Skeletal muscle tissue (tissue), 4 donors: Measurements from ENCODE around the gene ABCC6. TPM values are rescaled to one million over a fixed set of nuclear protein-coding genes. Genes with fewer than 3 reads are reported as not detected.
"Not testable (repeated sequence)": the region's sequence is repeated elsewhere in the genome, so short reads cannot be mapped to it uniquely, and the experiment has no call there.

Experiments used
- H3K27ac ChIP-seq: one replicate; pipeline ENCODE4 v1.7.0; 2013; ENCODE audit warnings: mild to moderate bottlenecking, low read depth, low read length, inconsistent platforms
- H3K27me3 ChIP-seq, 3 donors: one replicate each; pipeline ENCODE4 v1.7.0; 2013; ENCODE audit warnings: low read length in 3 of 3; ENCODE audit not compliant: control insufficient read depth in 3 of 3, insufficient read depth in 3 of 3
- H3K36me3 ChIP-seq, 3 donors: one replicate each; pipeline ENCODE4 v1.7.0; 2013; ENCODE audit warnings: low read length in 3 of 3; ENCODE audit not compliant: control insufficient read depth in 3 of 3, insufficient read depth in 3 of 3
- H3K4me1 ChIP-seq, 3 donors: one replicate each; pipeline ENCODE4 v1.7.0; 2013; ENCODE audit warnings: low read length in 3 of 3, mild to moderate bottlenecking in 3 of 3; ENCODE audit not compliant: control insufficient read depth in 3 of 3, insufficient read depth in 3 of 3
- H3K4me3 ChIP-seq, 3 donors: one replicate each; pipeline ENCODE4 v1.7.0; 2013; ENCODE audit warnings: low read length in 3 of 3
- H3K9ac ChIP-seq, 3 donors: one replicate each; pipeline ENCODE4 v1.7.0; 2013; ENCODE audit warnings: low read length in 3 of 3, mild to moderate bottlenecking in 3 of 3, moderate library complexity in 2 of 3, low read depth in 1 of 3
- H3K9me3 ChIP-seq, 3 donors: one replicate each; pipeline ENCODE4 v1.7.0; 2013; ENCODE audit warnings: low read length in 3 of 3; ENCODE audit not compliant: control insufficient read depth in 3 of 3
- total RNA-seq: library from RNA; depleted of rRNA; stranded (reverse); fragments of >200 nt; gene quantifications from one replicate; pipeline ENCODE4 v1.2.3, GENCODE V29; 2014
- donor health status: Osteomylitis.

ABCC6 gene
- 1.6 TPM for total RNA-seq

DNA sequence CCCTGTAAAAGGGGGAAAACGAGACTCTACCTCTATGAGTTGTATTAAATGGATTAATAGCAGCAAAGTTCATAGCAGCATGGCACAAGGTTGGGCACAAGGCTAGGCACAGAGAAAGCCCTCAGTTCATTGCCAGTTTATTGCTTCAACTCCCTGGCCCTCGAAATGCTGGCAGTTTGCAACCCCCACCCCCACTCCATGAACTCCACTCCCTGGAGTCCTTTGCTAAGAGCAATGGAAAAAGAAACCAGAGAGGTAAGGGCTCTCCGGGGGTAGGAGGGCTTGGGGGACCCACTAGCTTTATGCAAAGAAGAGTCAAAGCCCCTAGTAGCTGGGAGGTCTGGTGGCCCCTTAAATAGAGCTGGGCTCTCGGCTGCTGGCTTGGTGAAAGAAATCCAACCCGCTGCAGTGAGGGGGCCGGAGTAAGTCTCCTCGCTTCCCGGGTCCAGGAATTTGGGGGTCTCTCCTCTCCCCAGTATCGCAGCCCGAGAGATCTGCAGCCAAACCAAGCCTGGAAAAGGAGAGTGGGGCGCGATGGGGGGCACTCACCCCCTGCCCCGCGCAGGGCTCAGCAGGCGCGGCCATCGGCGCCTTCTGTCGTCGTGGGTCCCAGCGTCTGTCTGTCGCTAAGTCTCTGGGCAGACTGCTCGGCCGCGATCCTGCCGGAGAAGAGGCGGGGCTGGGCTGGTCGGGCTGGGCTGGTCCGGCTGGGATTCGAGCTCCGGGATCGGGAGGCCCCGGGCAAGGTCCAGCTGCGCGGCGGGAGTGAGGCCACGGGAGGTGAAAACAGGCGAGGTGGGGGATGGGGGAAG is at the start of gene ABCC6:
ABCC6 (minus strand) TSS at position 645 of the 812 bp plus-strand sequence; CDS start at position 585, 60 bp downstream.
- not testable (repeated sequence) for H3K27me3 ChIP-seq, H3K4me1 ChIP-seq, H3K27ac ChIP-seq, H3K9ac ChIP-seq, H3K4me3 ChIP-seq, H3K36me3 ChIP-seq, H3K9me3 ChIP-seq

DNA sequence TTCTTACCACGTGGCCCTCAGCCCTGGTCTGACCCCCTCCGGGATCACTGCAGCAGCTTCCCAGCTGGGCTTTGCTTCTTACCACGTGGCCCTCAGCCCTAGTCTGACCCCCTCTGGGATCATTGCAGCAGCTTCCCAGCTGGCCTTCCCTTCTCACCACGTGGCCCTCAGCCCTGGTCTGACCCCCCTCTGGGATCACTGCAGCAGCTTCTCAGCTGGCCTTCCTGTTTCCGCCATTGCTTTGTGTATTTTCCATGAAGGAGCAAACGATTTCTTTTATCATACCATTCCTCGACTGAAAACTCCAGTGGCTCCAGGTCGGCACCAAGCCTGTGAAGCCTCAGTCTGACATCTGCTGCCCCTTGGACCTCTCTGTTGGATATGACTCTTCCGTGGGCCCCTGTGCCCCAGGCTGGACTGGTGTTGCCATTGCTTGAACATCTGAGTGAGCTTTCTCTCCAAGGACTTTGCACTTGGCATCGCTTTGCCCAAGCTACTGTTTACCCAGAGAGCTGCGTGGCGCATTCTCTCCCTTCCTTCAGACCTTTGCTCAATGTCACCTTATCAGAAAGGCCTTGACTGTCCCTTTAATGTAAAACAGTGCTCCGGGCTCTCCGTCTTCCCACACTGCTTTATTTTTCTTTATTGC is 49.4 kb upstream of the ABCC6 start:
- H3K4me3 ChIP-seq, H3K27ac ChIP-seq, H3K27me3 ChIP-seq, H3K4me1 ChIP-seq, H3K9me3 ChIP-seq, H3K9ac ChIP-seq, H3K36me3 ChIP-seq: not testable (repeated sequence)

DNA sequence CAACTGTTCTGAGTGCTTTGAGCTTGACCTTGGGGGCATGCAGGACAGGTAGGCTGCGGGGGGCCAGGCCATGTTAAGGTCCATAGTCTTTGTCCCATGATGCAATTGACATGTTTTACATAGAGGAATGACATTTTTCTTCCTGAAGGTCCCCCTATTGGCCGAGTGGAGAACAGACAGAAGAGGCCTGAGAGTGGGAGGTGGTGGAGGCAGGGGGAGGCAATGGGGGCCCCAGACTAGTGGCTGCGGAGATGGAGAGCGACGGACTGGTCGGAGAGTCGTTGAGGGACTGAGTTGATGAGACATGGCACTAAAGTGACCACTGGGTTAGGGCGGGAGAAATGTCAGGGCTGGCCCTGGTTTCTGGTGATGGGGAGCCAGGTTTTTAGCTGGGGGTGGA is 48.4 kb upstream of the ABCC6 start:
- not testable (repeated sequence) for H3K9me3 ChIP-seq, H3K27ac ChIP-seq, H3K4me1 ChIP-seq, H3K36me3 ChIP-seq, H3K27me3 ChIP-seq, H3K4me3 ChIP-seq, H3K9ac ChIP-seq

DNA sequence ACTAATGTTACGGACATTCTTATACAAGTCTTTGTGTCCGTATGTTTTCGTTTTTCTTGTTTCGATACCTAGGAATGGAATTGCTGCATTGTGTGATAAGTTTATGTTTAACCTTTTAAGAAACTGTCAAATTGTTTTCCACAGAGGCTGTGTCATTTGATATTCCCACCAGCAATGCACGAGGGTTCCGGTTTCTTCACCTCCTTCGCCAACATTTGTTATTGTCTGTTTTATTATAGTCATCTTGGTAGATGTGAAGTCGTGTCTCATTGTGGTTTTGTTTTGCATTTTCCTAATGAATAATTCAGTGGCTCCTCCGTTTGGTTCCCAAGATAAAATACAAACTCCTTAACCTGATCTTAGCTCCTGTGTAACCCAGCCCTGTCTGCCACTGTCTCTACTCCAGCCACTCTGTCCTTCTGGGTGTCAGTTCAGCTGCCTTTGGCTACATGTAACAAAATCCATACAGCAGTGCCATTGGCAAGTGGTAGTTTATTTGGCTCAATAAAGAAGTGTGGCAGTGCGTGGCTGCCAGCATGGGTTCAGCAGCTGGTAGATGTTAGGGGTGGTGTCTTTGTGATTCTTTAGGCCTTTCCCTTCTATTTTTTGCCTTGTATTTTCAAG is 45.0 kb upstream of the ABCC6 start:
- H3K27ac ChIP-seq: not testable (repeated sequence)

DNA sequence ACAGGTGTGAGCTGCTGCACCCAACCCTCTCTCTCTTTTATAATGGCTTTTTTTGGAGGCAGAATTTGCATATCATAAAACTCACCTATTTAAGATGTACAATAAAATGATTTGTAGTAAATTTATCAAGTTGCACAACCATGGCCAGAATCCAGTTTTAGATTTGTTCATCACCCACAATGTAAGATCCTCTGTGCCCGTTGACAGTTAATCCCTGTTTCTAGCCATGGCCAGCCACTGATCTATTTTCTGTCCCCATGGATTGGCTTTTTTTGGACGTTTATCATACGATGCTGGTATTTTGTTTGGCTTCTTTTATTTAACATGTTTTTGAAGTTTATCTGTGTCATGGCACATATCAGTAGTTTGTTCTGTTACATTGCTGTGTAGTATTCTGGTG is 44.4 kb upstream of the ABCC6 start:
- not testable (repeated sequence) for H3K27ac ChIP-seq

More for the DNA sequence above, 45.0 kb upstream of the ABCC6 start:
- not testable (repeated sequence) for H3K36me3 ChIP-seq, H3K27me3 ChIP-seq, H3K4me1 ChIP-seq, H3K4me3 ChIP-seq, H3K9me3 ChIP-seq, H3K9ac ChIP-seq

DNA sequence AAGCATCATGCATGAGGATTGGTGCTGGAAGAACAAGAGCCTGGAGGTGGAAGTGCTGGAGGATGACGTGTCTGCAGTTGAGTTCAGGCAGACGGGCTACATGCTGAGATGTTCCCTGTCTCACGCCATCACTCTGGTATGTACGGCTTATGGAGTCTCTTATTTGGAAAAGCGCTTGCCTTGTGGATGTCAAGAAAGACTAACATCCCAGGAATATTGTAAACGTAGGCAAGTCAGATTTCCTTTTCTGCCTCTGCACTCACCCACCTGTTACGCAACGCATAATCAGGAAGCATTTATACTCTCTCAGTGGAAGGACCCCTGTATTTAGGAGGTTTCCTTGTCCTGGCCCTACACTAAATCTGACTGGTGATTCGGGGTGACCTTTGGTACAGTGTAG is 41.8 kb upstream of the ABCC6 start:
- H3K27ac ChIP-seq, H3K9ac ChIP-seq, H3K27me3 ChIP-seq, H3K4me1 ChIP-seq, H3K4me3 ChIP-seq, H3K36me3 ChIP-seq, H3K9me3 ChIP-seq: not testable (repeated sequence)

More for the DNA sequence above, 44.4 kb upstream of the ABCC6 start:
- not testable (repeated sequence) for H3K36me3 ChIP-seq, H3K9ac ChIP-seq, H3K27me3 ChIP-seq, H3K9me3 ChIP-seq, H3K4me3 ChIP-seq, H3K4me1 ChIP-seq

DNA sequence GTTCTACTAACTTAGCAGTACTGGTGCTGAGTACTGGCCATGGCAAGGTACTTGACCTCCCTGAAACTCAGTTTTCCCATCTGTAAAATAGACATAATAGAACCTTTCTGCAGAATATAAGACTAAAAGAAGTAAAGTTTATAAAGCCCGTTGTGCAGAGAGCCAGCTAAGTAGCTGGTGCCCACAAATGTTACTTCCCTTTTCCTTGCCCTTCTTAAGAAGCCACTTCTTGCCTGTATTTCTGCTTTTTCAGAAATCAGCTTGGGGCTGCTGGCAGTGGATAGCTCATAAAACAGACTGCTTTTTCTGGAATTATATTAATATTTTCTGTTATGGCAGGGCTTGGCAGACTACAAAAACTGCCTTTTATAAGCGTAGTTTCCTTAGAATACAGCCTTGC is 40.7 kb upstream of the ABCC6 start:
- H3K27me3 ChIP-seq, H3K4me1 ChIP-seq, H3K36me3 ChIP-seq, H3K27ac ChIP-seq, H3K9me3 ChIP-seq, H3K4me3 ChIP-seq, H3K9ac ChIP-seq: not testable (repeated sequence)

DNA sequence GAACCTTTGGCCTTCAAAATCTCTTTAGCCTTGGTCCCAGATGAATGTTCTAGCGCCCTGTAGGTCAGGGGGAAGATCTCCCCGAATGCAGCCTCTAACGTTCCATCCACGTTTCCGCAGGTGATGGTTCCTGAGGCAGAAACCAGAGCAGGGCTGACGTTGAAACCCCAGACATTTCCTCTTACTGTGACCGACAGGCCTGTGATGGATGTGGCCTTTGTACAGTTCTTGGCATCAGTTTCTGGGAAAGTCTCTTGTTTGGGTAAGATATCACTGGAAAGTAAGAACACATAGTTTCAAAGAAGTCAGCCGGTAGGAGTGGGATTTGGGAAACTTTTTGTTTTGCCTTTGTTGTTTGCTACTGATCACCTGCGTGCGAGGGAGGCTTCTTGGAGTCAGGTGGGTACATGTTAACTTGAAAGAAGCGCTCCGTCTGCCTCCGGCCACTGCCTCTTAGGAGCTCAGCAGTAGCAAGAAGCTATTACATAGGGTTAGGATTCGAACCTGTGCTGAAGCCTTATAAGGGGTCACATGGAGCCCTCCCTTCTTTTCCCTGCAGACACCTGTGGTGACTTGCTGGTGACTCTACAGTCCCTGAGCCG is 39.8 kb upstream of the ABCC6 start:
- H3K36me3 ChIP-seq, H3K9me3 ChIP-seq, H3K4me3 ChIP-seq, H3K4me1 ChIP-seq, H3K9ac ChIP-seq, H3K27ac ChIP-seq, H3K27me3 ChIP-seq: not testable (repeated sequence)

DNA sequence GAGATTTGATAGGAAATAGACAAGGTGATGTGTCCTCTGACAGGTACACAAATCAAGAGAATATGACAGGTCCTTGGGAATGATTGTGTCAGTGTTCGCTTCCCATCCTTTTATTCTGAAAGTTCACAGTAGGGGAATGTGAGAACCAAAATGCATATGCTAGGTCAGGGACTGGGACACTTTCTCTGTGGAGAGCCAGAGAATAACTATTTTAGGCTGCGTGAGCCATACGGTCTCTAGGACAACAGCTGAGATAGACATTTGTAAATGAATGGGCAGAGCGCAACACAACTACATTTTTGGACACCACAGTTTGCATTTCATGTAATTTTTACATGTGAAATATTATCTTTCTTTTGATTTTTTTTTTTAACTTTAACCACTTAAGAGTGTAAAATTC is 36.7 kb upstream of the ABCC6 start:
- not testable (repeated sequence) for H3K27ac ChIP-seq, H3K4me1 ChIP-seq, H3K9ac ChIP-seq, H3K27me3 ChIP-seq, H3K36me3 ChIP-seq, H3K4me3 ChIP-seq, H3K9me3 ChIP-seq

DNA sequence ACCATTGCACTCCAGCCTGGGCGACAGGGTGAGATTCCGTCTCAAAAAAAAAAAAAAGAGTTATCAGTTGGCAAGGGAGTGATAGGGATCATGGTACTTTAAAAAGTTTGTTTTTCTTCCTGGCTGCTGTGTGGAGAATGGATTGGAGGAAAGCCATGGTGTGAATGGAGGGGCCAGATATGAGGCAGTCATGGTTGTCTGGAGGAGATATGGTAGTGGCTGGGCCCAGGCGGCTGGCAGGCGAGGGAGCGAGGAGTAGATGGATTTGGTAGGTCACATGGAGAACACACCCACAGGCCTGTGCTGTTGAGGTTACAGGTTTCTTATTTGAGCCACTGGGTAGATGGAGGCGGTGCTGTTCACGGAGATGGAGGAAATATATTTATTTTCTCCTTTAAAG is 35.5 kb upstream of the ABCC6 start:
- H3K9ac ChIP-seq, H3K4me1 ChIP-seq, H3K4me3 ChIP-seq, H3K9me3 ChIP-seq, H3K27me3 ChIP-seq, H3K27ac ChIP-seq, H3K36me3 ChIP-seq: not testable (repeated sequence)
